ES-I3 (cell line): ENCODE data around the gene CDNF.

Source experiments
- H3K36me3 ChIP-seq: 2 replicates; pipeline ENCODE4 v1.6.1; 2013; ENCODE audit warnings: mild to moderate bottlenecking, low read length, control low read depth, moderate library complexity; ENCODE audit not compliant: insufficient read depth
- H3K4me1 ChIP-seq: 2 replicates; pipeline ENCODE4 v1.6.1; 2013; ENCODE audit warnings: mild to moderate bottlenecking, control low read depth, low read length; ENCODE audit not compliant: insufficient read depth
- H3K9ac ChIP-seq: 2 replicates; pipeline ENCODE4 v1.6.1; 2013; ENCODE audit warnings: low read depth, mild to moderate bottlenecking, low read length, moderate library complexity
- H3K9me3 ChIP-seq: 2 replicates; pipeline ENCODE4 v1.6.1; 2013; ENCODE audit warnings: mild to moderate bottlenecking, low read length, moderate library complexity; ENCODE audit not compliant: control insufficient read depth, insufficient read depth

Gene CDNF

GRCh38 chr10:14798636-14799035, 39.2 kb downstream of the CDNF start:
- no peaks in the 10 kb centered on the region for H3K4me1 ChIP-seq
- no peaks in the 10 kb centered on the region for H3K9me3 ChIP-seq
- no peaks in the 10 kb centered on the region for H3K36me3 ChIP-seq
- no peak overlapping the region for H3K9ac ChIP-seq

- Histone ChIP-seq H3K9ac (no peak overlapping the region), H3K4me1 (peaks cover under 1% of the 10 kb centered on the region; the same call in 1 of the 2 replicates), H3K36me3 (no peaks in the 10 kb centered on the region), H3K9me3 (peaks cover 4% of the 10 kb centered on the region)
Observed at GRCh38 chr10:14787938-14788337, 49.9 kb downstream of the CDNF start.

- Histone ChIP-seq H3K9me3 (peaks cover 4% of the 10 kb centered on the region), H3K9ac (no peak overlapping the region), H3K4me1 (peaks cover 4% of the 10 kb centered on the region; the same call in 1 of the 2 replicates), H3K36me3 (no peaks in the 10 kb centered on the region)
Observed at GRCh38 chr10:14784459-14785055, 53.3 kb downstream of the CDNF start.

GRCh38 chr10:14782691-14783363, 55.0 kb downstream of the CDNF start:
- Histone ChIP-seq H3K4me1 (peaks cover 4% of the 10 kb centered on the region; the same call in 1 of the 2 replicates), H3K9ac (no peak overlapping the region), H3K9me3 (peaks cover 4% of the 10 kb centered on the region), H3K36me3 (no peaks in the 10 kb centered on the region)

DNA sequence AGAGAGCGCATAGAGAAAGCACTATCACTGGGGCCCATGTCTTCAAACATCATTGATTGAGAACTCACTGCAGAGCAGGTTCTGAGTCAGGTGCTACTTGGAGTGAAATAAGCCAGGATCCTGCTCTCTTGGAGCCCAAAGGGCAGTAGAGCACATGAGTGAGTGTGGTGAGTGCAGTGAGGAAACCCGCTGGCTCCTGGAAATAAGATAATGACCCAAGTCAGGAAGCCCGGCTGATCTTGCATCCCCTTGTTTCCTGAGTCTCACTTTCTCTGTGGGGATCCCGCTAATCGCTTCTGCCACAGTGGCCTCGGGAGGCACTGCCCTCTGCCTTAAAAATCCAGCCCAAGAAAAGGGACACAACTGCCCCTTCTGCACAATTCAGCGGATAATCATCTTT, 56.1 kb downstream of the CDNF start:
- H3K9me3 ChIP-seq = peaks cover 4% of the 10 kb centered on the region
- no peak overlapping the region for H3K9ac ChIP-seq
- H3K36me3 ChIP-seq = no peaks in the 10 kb centered on the region
- H3K4me1 ChIP-seq = peaks cover 4% of the 10 kb centered on the region; the same call in 1 of the 2 replicates

GRCh38 chr10:14779001-14779651, 58.7 kb downstream of the CDNF start:
- Histone ChIP-seq H3K36me3 (no peaks in the 10 kb centered on the region), H3K9me3 (no peaks in the 10 kb centered on the region), H3K4me1 (peaks cover 4% of the 10 kb centered on the region; the same call in 1 of the 2 replicates), H3K9ac (no peak overlapping the region)

GRCh38 chr10:14776546-14776945, 61.3 kb downstream of the CDNF start:
- no peaks in the 10 kb centered on the region for H3K36me3 ChIP-seq
- H3K9ac ChIP-seq = no peak overlapping the region
- H3K9me3 ChIP-seq = no peaks in the 10 kb centered on the region
- no peaks in the 10 kb centered on the region for H3K4me1 ChIP-seq

- Histone ChIP-seq H3K9ac (no peak overlapping the region), H3K36me3 (no peaks in the 10 kb centered on the region), H3K4me1 (no peaks in the 10 kb centered on the region), H3K9me3 (no peaks in the 10 kb centered on the region)
Observed at GRCh38 chr10:14775656-14776055, 62.2 kb downstream of the CDNF start.

DNA sequence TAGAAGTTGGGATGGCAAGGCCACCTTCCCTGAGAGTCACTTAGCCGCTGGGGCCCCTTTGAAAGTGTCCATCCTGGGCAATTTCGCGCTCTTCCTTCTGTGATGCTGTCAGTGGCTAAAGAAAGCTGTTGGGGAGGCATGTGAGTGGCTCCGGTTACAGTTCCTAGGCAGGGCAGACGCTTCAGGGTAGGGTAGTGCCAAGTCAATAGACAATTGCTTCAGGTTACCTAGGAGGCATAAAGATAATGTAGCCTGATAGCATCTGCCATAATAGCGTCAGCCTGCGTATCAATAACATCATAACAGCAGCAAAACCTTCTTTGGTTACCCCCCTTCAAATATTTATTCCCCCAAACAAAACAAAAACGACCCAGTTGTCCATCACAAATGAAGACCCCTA, 63.0 kb downstream of the CDNF start, which contains the start of gene FAM107B:
TSS of gene FAM107B (minus strand) at position 101 of the 400 bp plus-strand sequence. CDS start 234 bp downstream, outside the sequence.
- Histone ChIP-seq H3K9ac (no peak within 1 kb of the TSS), H3K36me3 (no peaks in the 10 kb centered on the region), H3K4me1 (no peaks in the 10 kb centered on the region), H3K9me3 (no peaks in the 10 kb centered on the region)

DNA sequence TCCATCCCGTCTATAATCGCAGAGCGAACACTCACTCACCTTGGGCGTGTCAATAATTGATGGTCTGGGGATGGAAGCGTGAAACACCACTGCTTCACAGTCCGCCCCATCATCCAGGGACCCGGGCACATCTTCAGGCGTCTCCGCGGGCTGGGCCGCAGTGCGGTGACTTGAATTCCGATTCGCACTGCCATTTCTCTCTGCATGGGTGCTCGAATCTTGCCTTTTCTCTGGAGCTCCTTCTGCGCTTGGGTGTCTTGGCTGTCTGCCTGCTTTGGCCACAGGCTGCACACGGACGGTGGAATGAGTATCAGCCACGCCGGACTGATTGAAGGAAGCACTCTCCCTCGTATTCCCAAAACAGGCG, 63.6 kb downstream of the CDNF start:
- no peak overlapping the region for H3K9ac ChIP-seq
- no peaks in the 10 kb centered on the region for H3K36me3 ChIP-seq
- no peaks in the 10 kb centered on the region for H3K9me3 ChIP-seq
- H3K4me1 ChIP-seq = no peaks in the 10 kb centered on the region

DNA sequence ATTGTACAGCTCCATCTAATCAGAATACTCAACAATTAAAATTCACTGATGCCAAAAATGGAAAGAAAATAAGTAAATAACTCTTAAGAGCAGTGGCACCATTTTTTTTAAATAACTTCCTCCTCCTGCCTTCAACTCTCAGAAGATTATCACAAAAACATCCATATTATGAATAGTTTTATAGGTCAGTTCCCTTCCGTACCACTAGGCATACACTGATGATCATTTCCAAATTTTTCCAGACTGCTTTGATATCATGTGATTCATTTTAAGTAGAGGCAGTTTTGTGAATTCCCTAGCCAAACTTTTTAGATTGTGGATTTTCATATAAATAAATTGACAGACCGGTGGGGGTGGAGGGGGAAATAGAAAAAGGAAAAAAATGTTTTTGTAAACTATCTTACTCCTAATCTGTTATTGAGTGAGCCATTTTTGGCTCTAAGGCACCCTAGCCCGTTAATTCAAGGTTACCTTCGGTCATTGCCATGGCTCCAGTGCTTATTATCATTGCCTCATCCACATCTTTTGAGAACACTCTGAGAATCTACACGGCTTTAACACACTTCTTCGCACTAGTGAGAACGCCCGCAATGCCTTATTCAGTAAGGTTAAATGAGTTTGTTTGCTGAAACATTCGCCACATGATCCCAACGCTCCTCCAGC, 64.2 kb downstream of the CDNF start:
- Histone ChIP-seq H3K9ac (no peak overlapping the region), H3K4me1 (no peaks in the 10 kb centered on the region), H3K36me3 (no peaks in the 10 kb centered on the region), H3K9me3 (no peaks in the 10 kb centered on the region)

DNA sequence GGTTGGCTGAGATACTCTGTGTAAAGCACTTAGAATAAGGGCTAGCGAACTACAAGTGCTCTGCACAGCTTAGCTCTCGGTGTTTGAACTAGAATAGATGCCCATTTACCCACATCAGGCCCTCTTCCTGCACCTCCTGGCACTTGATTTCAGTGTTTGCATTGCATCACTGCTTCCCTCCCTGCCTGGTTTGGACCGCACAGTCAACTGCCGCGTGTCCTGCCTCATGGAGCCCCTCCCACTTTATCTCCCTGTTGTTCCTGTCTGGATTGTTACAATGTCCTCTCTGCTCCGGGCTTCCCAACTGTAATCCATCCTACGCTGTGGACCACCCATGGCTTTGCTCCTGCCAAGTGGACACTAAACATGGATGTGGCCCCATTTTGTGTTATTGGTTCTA, 65.4 kb downstream of the CDNF start:
- Histone ChIP-seq H3K9ac (no peak overlapping the region), H3K9me3 (no peaks in the 10 kb centered on the region), H3K4me1 (no peaks in the 10 kb centered on the region), H3K36me3 (no peaks in the 10 kb centered on the region)

DNA sequence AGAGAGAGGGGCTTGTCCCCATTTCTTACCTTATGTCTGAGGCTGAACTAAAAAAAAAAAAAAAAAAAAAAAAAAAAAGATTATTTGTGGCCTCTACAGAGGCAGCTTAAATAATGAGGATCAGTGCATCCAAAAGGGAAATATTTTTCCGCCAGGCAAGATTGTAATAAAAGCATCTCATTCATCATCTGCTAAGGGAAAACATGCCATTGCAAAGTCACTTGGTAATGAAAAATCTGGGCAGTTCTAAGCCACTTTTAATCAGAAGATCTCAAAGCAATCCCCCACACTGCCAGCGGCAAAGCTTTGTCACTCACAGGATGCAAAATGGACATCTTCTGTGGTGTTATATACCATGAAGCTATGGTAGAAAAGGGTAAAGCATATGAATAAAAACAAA, 66.9 kb downstream of the CDNF start:
- Histone ChIP-seq H3K36me3 (no peaks in the 10 kb centered on the region), H3K9ac (no peak overlapping the region), H3K4me1 (no peaks in the 10 kb centered on the region), H3K9me3 (no peaks in the 10 kb centered on the region)
